ENCODE measurements around the gene ZFAND3. TPM values are rescaled to one million over a fixed set of nuclear protein-coding genes. Genes with fewer than 3 reads are reported as not detected.

The ZFAND3 gene
- polyA plus RNA-seq, 1 donor from 2014 or later: 19.7 TPM

GRCh38 chr6:38167598-38167997 is 348.1 kb downstream of the ZFAND3 start:
- no peaks in the 10 kb centered on the region for H3K9me3 ChIP-seq (ENCODE audit: low read length)
- no peaks in the 10 kb centered on the region for H3F3A ChIP-seq (ENCODE audit: insufficient read depth, low read length, poor library complexity, severe bottlenecking)
- TF ChIP-seq EZH2 (IDR thresholded peaks at IDR 0.05; ENCODE audit: borderline replicate concordance, insufficient read depth, low read length, poor library complexity, severe bottlenecking) (no peak), POLR2AphosphoS5 (IDR thresholded peaks at IDR 0.05) (no peak), TAF1 (IDR thresholded peaks at IDR 0.05; ENCODE audit: low read depth) (no peak), SMC3 (conservative IDR thresholded peaks at IDR 0.05; ENCODE audit: poor library complexity) (no peak)
- H2AFZ ChIP-seq (ENCODE audit: low read depth, low read length): no peak overlapping the region
- no peaks in the 10 kb centered on the region for H4K20me1 ChIP-seq (ENCODE audit: insufficient read depth)
- no peaks in the 10 kb centered on the region for H3K27me3 ChIP-seq (ENCODE audit: insufficient read depth, low read depth, low read length)
- H3K36me3 ChIP-seq (ENCODE audit: insufficient read depth, low read length): no peaks in the 10 kb centered on the region
- H3K4me3 ChIP-seq (ENCODE audit: low read length): no peak overlapping the region
- H3K9me2 ChIP-seq (ENCODE audit: insufficient read depth, low read length): no peaks in the 10 kb centered on the region
- H3K79me2 ChIP-seq (replicated peaks; ENCODE audit: insufficient read depth, low read length): no peaks in the 10 kb centered on the region
- H3K9ac ChIP-seq (ENCODE audit: low read length): no peak overlapping the region
- H3K27ac ChIP-seq (ENCODE audit: low read length): no peak overlapping the region
- no peak overlapping the region for H3K4me2 ChIP-seq (ENCODE audit: low read length)

- H3K4me2 ChIP-seq (ENCODE audit: low read length): no peak overlapping the region
- no peak overlapping the region for H3K9ac ChIP-seq (ENCODE audit: low read length)
Measured at GRCh38 chr6:38168126-38168525, 348.6 kb downstream of the ZFAND3 start.

More at GRCh38 chr6:38168126-38168525, 348.6 kb downstream of the ZFAND3 start:
- no peaks in the 10 kb centered on the region for H3K9me2 ChIP-seq (ENCODE audit: insufficient read depth, low read length)
- no peak for TF ChIP-seq EP300 (conservative IDR thresholded peaks at IDR 0.05; ENCODE audit: poor library complexity, severe bottlenecking)
- no peak for TF ChIP-seq TAF1 (IDR thresholded peaks at IDR 0.05; ENCODE audit: low read depth)
- TF ChIP-seq EZH2 (IDR thresholded peaks at IDR 0.05; ENCODE audit: borderline replicate concordance, insufficient read depth, low read length, poor library complexity, severe bottlenecking): no peak
- no peak for TF ChIP-seq POLR2AphosphoS5 (IDR thresholded peaks at IDR 0.05)
- TF ChIP-seq REST (IDR thresholded peaks at IDR 0.05; ENCODE audit: borderline replicate concordance): no peak
- TF ChIP-seq RAD21 (conservative IDR thresholded peaks at IDR 0.05): no peak
- no peak for TF ChIP-seq SMC3 (conservative IDR thresholded peaks at IDR 0.05; ENCODE audit: poor library complexity)
- TF ChIP-seq, protein P1, sequence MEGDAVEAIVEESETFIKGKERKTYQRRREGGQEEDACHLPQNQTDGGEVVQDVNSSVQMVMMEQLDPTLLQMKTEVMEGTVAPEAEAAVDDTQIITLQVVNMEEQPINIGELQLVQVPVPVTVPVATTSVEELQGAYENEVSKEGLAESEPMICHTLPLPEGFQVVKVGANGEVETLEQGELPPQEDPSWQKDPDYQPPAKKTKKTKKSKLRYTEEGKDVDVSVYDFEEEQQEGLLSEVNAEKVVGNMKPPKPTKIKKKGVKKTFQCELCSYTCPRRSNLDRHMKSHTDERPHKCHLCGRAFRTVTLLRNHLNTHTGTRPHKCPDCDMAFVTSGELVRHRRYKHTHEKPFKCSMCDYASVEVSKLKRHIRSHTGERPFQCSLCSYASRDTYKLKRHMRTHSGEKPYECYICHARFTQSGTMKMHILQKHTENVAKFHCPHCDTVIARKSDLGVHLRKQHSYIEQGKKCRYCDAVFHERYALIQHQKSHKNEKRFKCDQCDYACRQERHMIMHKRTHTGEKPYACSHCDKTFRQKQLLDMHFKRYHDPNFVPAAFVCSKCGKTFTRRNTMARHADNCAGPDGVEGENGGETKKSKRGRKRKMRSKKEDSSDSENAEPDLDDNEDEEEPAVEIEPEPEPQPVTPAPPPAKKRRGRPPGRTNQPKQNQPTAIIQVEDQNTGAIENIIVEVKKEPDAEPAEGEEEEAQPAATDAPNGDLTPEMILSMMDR (IDR thresholded peaks at IDR 0.05; ENCODE audit: poor library complexity, severe bottlenecking): no peak
- TF ChIP-seq MXI1 (conservative IDR thresholded peaks at IDR 0.05; ENCODE audit: poor library complexity, severe bottlenecking): no peak
- H3K79me2 ChIP-seq (replicated peaks; ENCODE audit: insufficient read depth, low read length): no peaks in the 10 kb centered on the region
- H3K27me3 ChIP-seq (ENCODE audit: insufficient read depth, low read depth, low read length): no peaks in the 10 kb centered on the region
- no peak overlapping the region for H3K27ac ChIP-seq (ENCODE audit: low read length)
- no peak overlapping the region for H2AFZ ChIP-seq (ENCODE audit: low read depth, low read length)
- no peaks in the 10 kb centered on the region for H4K20me1 ChIP-seq (ENCODE audit: insufficient read depth)
- no peaks in the 10 kb centered on the region for H3F3A ChIP-seq (ENCODE audit: insufficient read depth, low read length, poor library complexity, severe bottlenecking)
- no peak overlapping the region for H3K4me3 ChIP-seq (ENCODE audit: low read length)
- H3K9me3 ChIP-seq (ENCODE audit: low read length): no peaks in the 10 kb centered on the region
- H3K36me3 ChIP-seq (ENCODE audit: insufficient read depth, low read length): no peaks in the 10 kb centered on the region

Measured in neural cell (in vitro differentiated cells).